HUDEP-2 (cell line): Measurements from ENCODE around the gene ALG14.
"Not testable (repeated sequence)": the region's sequence is repeated elsewhere in the genome, so short reads cannot be mapped to it uniquely, and the experiment has no call there.

Source experiments
- DNase-seq, 76 experiments: peaks; one replicate each; lab custom pipeline; 2025; ENCODE audit not compliant: unreplicated experiment in 76 of 76; lab: John Stamatoyannopoulos, UW

ALG14 gene

GRCh38 chr1:95072532-95073419 lies at the start of gene ALG14:
Gene ALG14 (minus strand): TSS chr1:95072951. CDS start chr1:95072898, 53 bp downstream.
- DNase-seq = peak; percentile 38 to 93 (median 86)

GRCh38 chr1:95122151-95122697 lies 49.5 kb upstream of the ALG14 start:
- DNase-seq = peak in 16 of 76 experiments; percentile 15 to 59 (median 29)

GRCh38 chr1:95119273-95119672 lies 46.5 kb upstream of the ALG14 start:
- no peak for DNase-seq

GRCh38 chr1:95118710-95119109 lies 46.0 kb upstream of the ALG14 start:
- DNase-seq = peak in 19 of 76 experiments; percentile 13 to 58 (median 36)

- peak in 11 of 76 experiments; percentile 13 to 40 (median 25) for DNase-seq
Measured at GRCh38 chr1:95118067-95118499, 45.3 kb upstream of the ALG14 start.

GRCh38 chr1:95117207-95118066 lies 44.7 kb upstream of the ALG14 start, which contains the start of gene TLCD4:
Gene TLCD4 (plus strand): TSS chr1:95117355. CDS start chr1:95143902, 26,547 bp downstream.
- DNase-seq = peak in 52 of 76 experiments; percentile 15 to 68 (median 48)

GRCh38 chr1:95116580-95117206 lies 43.9 kb upstream of the ALG14 start:
- DNase-seq = peak in 73 of 76 experiments; percentile 14 to 85 (median 65)

GRCh38 chr1:95115708-95116137 lies 43.0 kb upstream of the ALG14 start:
- peak in 60 of 76 experiments; percentile 20 to 93 (median 68) for DNase-seq

- no peak for DNase-seq
Measured at GRCh38 chr1:95113684-95114083, 40.9 kb upstream of the ALG14 start.

- DNase-seq = peak in 58 of 76 experiments; percentile 11 to 78 (median 39)
Measured at GRCh38 chr1:95111014-95111413, 38.3 kb upstream of the ALG14 start.

GRCh38 chr1:95108792-95109191 lies 36.0 kb upstream of the ALG14 start:
- DNase-seq = no peak

- DNase-seq = no peak
Measured at GRCh38 chr1:95098196-95098595, 25.4 kb upstream of the ALG14 start.

- DNase-seq = no peak
Measured at GRCh38 chr1:95097426-95097825, 24.7 kb upstream of the ALG14 start.

GRCh38 chr1:95096218-95096841 lies 23.6 kb upstream of the ALG14 start:
- DNase-seq = no peak

GRCh38 chr1:95095833-95096217 lies 23.1 kb upstream of the ALG14 start:
- no peak for DNase-seq

- DNase-seq = peak in 13 of 76 experiments; percentile 10 to 69 (median 37)
Measured at GRCh38 chr1:95094923-95095322, 22.2 kb upstream of the ALG14 start.

GRCh38 chr1:95093296-95093695 lies 20.5 kb upstream of the ALG14 start:
- DNase-seq = no peak

GRCh38 chr1:95092891-95093290 lies 20.1 kb upstream of the ALG14 start:
- DNase-seq = not testable (repeated sequence)

GRCh38 chr1:95091290-95091689 lies 18.5 kb upstream of the ALG14 start:
- DNase-seq = not testable (repeated sequence)
